ENCODE measurements around the gene BCAS3.

BCAS3 gene

GRCh38 chr17:61316633-61317032 lies 639.0 kb downstream of the BCAS3 start:
- DNase-seq (ENCODE audit: low read depth) = no peak

- DNase-seq (ENCODE audit: low read depth) = no peak
Measured at GRCh38 chr17:61317779-61318178, 640.1 kb downstream of the BCAS3 start.

- no peak for DNase-seq (ENCODE audit: low read depth)
Measured at GRCh38 chr17:61318684-61319098, 641.0 kb downstream of the BCAS3 start.

GRCh38 chr17:61321344-61321743 lies 643.7 kb downstream of the BCAS3 start:
- no peak for DNase-seq (ENCODE audit: low read depth)

GRCh38 chr17:61322325-61323002 lies 644.8 kb downstream of the BCAS3 start:
- DNase-seq (ENCODE audit: low read depth) = no peak

GRCh38 chr17:61323003-61323908 lies 645.6 kb downstream of the BCAS3 start:
- no peak for DNase-seq (ENCODE audit: low read depth)

- no peak for DNase-seq (ENCODE audit: low read depth)
Measured at GRCh38 chr17:61323909-61324868, 646.5 kb downstream of the BCAS3 start.

- DNase-seq (ENCODE audit: low read depth) = no peak
Measured at GRCh38 chr17:61324950-61325349, 647.3 kb downstream of the BCAS3 start.

- DNase-seq (ENCODE audit: low read depth) = no peak
Measured at GRCh38 chr17:61325382-61326073, 647.9 kb downstream of the BCAS3 start.

- no peak for DNase-seq (ENCODE audit: low read depth)
Measured at GRCh38 chr17:61326330-61326729, 648.7 kb downstream of the BCAS3 start.

- DNase-seq (ENCODE audit: low read depth) = no peak
Measured at GRCh38 chr17:61328351-61328750, 650.7 kb downstream of the BCAS3 start.

- DNase-seq (ENCODE audit: low read depth) = no peak
Measured at GRCh38 chr17:61330174-61331150, 652.8 kb downstream of the BCAS3 start.

GRCh38 chr17:61331178-61331577 lies 653.5 kb downstream of the BCAS3 start:
- no peak for DNase-seq (ENCODE audit: low read depth)

GRCh38 chr17:61331886-61332285 lies 654.2 kb downstream of the BCAS3 start:
- no peak for DNase-seq (ENCODE audit: low read depth)

GRCh38 chr17:61333136-61333535 lies 655.5 kb downstream of the BCAS3 start:
- no peak for DNase-seq (ENCODE audit: low read depth)

GRCh38 chr17:61334673-61335072 lies 657.0 kb downstream of the BCAS3 start:
- DNase-seq (ENCODE audit: low read depth) = no peak

GRCh38 chr17:61335105-61335844 lies 657.6 kb downstream of the BCAS3 start:
- DNase-seq (ENCODE audit: low read depth) = no peak

GRCh38 chr17:61335845-61336655 lies 658.4 kb downstream of the BCAS3 start:
- no peak for DNase-seq (ENCODE audit: low read depth)

- DNase-seq (ENCODE audit: low read depth) = no peak
Measured at GRCh38 chr17:61337290-61337689, 659.6 kb downstream of the BCAS3 start.

Data from activated gamma-delta T cell treated with anti-CD3 and anti-CD28 coated beads, Interleukin-2, amount 50 U/mL, for 16 hours (primary cell).